ENCODE measurements around the gene MELTF. TPM values are rescaled to one million over a fixed set of nuclear protein-coding genes. Genes with fewer than 3 reads are reported as not detected.

MELTF gene
- total and polyA plus RNA-seq, 9 of the 15 experiments (the other 6 are each of a cell fraction or from before 2014, with no cell fraction given), result 0.35 to 10.5 (median 4.5) TPM

DNA sequence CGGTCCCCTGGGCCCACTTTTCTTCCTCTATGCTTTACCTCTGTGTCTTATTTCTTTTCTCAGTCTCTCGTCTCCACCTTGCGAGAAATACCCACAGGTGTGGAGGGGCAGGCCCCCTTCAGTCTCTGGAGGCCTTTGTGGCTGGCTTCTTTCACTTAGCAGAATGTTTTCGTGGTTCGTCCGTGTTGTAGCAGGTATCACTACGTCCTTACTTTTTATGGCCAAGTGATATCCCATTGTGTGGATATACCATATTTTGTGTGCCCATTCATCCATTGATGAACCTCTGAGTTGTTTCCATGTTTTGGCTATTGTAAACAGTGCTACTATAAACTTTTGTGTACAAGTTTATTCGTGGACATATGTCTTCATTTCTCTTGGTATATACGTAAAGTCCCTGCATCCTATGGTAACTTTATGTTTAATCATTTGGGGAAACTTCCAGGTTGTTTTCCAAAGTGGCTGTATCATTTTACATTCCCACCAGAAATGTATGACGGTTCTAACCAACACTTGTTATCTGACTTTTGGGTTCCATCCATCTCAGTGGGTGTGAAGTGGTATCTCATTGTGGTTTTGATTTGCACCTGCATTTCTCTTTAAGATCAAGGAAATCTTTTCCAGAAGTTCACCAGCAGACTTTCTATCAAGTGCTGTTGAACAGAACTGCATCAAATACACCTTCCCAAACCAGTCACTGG lies 66.5 kb downstream of the MELTF start:
- Histone ChIP-seq H3K36me3 (ENCODE audit: control insufficient read depth, insufficient read depth, low read length) (peaks cover 8% of the 10 kb centered on the region; the same call in 1 of the 3 replicates), H3K9ac (ENCODE audit: insufficient read depth in 1 of 2, low read depth in 2 of 2, low read length in 2 of 2) (no peak overlapping the region), H3K9me3 (replicated peaks; ENCODE audit: control insufficient read depth, insufficient read depth, low read depth, low read length) (0 out of 2 replicates have a peak, but pooled peaks cover 3% of the 10 kb centered on the region), H3K4me1 (replicated peaks in 1 of 2; ENCODE audit: control insufficient read depth in 2 of 2, insufficient read depth in 2 of 2, low read length in 2 of 2) (peaks cover 3 to 4% of the 10 kb centered on the region in 2 experiments; a peak in 2 of 5 replicates), H3K27me3 (ENCODE audit: control insufficient read depth in 2 of 2, insufficient read depth in 2 of 2, low read length in 2 of 2) (no peaks in the 10 kb centered on the region), H3K27ac (ENCODE audit: extremely low read depth, low read depth, low read length) (no peak overlapping the region), H3K4me2 (ENCODE audit: insufficient read depth, low read length) (no peak overlapping the region), H2AFZ (ENCODE audit: low read depth, low read length) (no peak overlapping the region), H4K20me1 (replicated peaks; ENCODE audit: control insufficient read depth, insufficient read depth, low read length) (no peaks in the 10 kb centered on the region), H3K79me2 (ENCODE audit: control insufficient read depth, insufficient read depth, low read length) (peaks cover 7% of the 10 kb centered on the region; the same call in 2 of the 3 replicates), H3K4me3 (no peak overlapping the region), H3K9me1 (ENCODE audit: control insufficient read depth, insufficient read depth, low read length) (no peaks in the 10 kb centered on the region)
- ATAC-seq, result no peak
- intact Hi-C loops (cut with micrococcal nuclease) (no loop called here), in situ Hi-C loops (cut with MboI) (no loop called here)
- TF ChIP-seq, protein P1, sequence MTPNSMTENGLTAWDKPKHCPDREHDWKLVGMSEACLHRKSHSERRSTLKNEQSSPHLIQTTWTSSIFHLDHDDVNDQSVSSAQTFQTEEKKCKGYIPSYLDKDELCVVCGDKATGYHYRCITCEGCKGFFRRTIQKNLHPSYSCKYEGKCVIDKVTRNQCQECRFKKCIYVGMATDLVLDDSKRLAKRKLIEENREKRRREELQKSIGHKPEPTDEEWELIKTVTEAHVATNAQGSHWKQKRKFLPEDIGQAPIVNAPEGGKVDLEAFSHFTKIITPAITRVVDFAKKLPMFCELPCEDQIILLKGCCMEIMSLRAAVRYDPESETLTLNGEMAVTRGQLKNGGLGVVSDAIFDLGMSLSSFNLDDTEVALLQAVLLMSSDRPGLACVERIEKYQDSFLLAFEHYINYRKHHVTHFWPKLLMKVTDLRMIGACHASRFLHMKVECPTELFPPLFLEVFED (CRISPR knock-in tag; conservative IDR thresholded peaks at IDR 0.05), result no peak
- TF ChIP-seq ZKSCAN8 (CRISPR knock-in tag; IDR thresholded peaks at IDR 0.05) (no peak), ARHGAP35 (IDR thresholded peaks at IDR 0.05; ENCODE audit: partially characterized antibody) (no peak), CHD4 (IDR thresholded peaks at IDR 0.05; ENCODE audit: insufficient read depth, insufficient replicate concordance, low read depth, low read length, poor library complexity, severe bottlenecking) (no peak), TGIF2 (CRISPR knock-in tag; IDR thresholded peaks at IDR 0.05) (no peak), ZNF445 (CRISPR knock-in tag; IDR thresholded peaks at IDR 0.05; ENCODE audit: low read depth) (no peak), MAZ (CRISPR knock-in tag; conservative IDR thresholded peaks at IDR 0.05 in 1 of 2, IDR thresholded peaks at IDR 0.05 in 1 of 2) (no peak)
- TF ChIP-seq, protein P2, sequence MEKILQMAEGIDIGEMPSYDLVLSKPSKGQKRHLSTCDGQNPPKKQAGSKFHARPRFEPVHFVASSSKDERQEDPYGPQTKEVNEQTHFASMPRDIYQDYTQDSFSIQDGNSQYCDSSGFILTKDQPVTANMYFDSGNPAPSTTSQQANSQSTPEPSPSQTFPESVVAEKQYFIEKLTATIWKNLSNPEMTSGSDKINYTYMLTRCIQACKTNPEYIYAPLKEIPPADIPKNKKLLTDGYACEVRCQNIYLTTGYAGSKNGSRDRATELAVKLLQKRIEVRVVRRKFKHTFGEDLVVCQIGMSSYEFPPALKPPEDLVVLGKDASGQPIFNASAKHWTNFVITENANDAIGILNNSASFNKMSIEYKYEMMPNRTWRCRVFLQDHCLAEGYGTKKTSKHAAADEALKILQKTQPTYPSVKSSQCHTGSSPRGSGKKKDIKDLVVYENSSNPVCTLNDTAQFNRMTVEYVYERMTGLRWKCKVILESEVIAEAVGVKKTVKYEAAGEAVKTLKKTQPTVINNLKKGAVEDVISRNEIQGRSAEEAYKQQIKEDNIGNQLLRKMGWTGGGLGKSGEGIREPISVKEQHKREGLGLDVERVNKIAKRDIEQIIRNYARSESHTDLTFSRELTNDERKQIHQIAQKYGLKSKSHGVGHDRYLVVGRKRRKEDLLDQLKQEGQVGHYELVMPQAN (IDR thresholded peaks at IDR 0.05; ENCODE audit: borderline replicate concordance), result no peak
- TF ChIP-seq, protein P3, sequence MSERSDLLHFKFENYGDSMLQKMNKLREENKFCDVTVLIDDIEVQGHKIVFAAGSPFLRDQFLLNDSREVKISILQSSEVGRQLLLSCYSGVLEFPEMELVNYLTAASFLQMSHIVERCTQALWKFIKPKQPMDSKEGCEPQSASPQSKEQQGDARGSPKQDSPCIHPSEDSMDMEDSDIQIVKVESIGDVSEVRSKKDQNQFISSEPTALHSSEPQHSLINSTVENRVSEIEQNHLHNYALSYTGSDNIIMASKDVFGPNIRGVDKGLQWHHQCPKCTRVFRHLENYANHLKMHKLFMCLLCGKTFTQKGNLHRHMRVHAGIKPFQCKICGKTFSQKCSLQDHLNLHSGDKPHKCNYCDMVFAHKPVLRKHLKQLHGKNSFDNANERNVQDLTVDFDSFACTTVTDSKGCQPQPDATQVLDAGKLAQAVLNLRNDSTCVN (CRISPR knock-in tag; IDR thresholded peaks at IDR 0.05), result no peak
- CTCF ChIA-PET (ENCODE audit: low intra/inter-chr PET ratio), result no interaction called here
- DNase-seq (ENCODE audit: extremely low read depth in 1 of 4, low spot score in 3 of 4), result no peak
- POLR2A ChIA-PET, result no interaction called here
- BruUV-seq (replicated peaks), result no TSS peak
- peak; percentile 52 for FAIRE-seq
- 70% methylated on average over 10 of the region's 10 CpGs for WGBS (ENCODE audit: insufficient coverage, low coverage, missing lambda C conversion rate)

Measured in K562 (cell line).